Measurements from ENCODE around the gene ZNF705A.
"Not testable (repeated sequence)": the region's sequence is repeated elsewhere in the genome, so short reads cannot be mapped to it uniquely, and the experiment has no call there.

The ZNF705A gene

GRCh38 chr12:8226355-8226754 is 69.5 kb downstream of the ZNF705A start:
- Histone ChIP-seq H3K36me3 (ENCODE audit: low read length) (no peaks in the 10 kb centered on the region), H3K4me2 (ENCODE audit: low read depth, low read length, poor library complexity, severe bottlenecking) (no peak overlapping the region), H3K9ac (ENCODE audit: low read length) (no peak overlapping the region), H3K4me3 (ENCODE audit: insufficient read depth, low read length, poor library complexity, severe bottlenecking) (no peak overlapping the region), H2AFZ (ENCODE audit: low read depth, low read length, severe bottlenecking) (no peak overlapping the region), H3K9me2 (replicated peaks; ENCODE audit: insufficient read depth, low read length) (no peaks in the 10 kb centered on the region), H3K27me3 (ENCODE audit: low read length) (no peaks in the 10 kb centered on the region), H3K9me3 (ENCODE audit: insufficient read depth, low read length) (no peaks in the 10 kb centered on the region), H3K27ac (ENCODE audit: low read depth, low read length) (no peak overlapping the region), H3F3A (ENCODE audit: insufficient read depth) (no peaks in the 10 kb centered on the region), H4K20me1 (ENCODE audit: low read depth, low read length) (no peaks in the 10 kb centered on the region), H3K79me2 (ENCODE audit: insufficient read depth, low read length) (no peaks in the 10 kb centered on the region)
- TF ChIP-seq, protein P1, sequence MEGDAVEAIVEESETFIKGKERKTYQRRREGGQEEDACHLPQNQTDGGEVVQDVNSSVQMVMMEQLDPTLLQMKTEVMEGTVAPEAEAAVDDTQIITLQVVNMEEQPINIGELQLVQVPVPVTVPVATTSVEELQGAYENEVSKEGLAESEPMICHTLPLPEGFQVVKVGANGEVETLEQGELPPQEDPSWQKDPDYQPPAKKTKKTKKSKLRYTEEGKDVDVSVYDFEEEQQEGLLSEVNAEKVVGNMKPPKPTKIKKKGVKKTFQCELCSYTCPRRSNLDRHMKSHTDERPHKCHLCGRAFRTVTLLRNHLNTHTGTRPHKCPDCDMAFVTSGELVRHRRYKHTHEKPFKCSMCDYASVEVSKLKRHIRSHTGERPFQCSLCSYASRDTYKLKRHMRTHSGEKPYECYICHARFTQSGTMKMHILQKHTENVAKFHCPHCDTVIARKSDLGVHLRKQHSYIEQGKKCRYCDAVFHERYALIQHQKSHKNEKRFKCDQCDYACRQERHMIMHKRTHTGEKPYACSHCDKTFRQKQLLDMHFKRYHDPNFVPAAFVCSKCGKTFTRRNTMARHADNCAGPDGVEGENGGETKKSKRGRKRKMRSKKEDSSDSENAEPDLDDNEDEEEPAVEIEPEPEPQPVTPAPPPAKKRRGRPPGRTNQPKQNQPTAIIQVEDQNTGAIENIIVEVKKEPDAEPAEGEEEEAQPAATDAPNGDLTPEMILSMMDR (IDR thresholded peaks at IDR 0.05; ENCODE audit: insufficient read depth, low read length, poor library complexity, severe bottlenecking) = no peak
- no peak for TF ChIP-seq EZH2phosphoT487 (conservative IDR thresholded peaks at IDR 0.05; ENCODE audit: low read length)

- H3K4me3 ChIP-seq (ENCODE audit: insufficient read depth, low read length, poor library complexity, severe bottlenecking); H3K79me2 ChIP-seq (ENCODE audit: insufficient read depth, low read length); H3F3A ChIP-seq (ENCODE audit: insufficient read depth); H3K9me2 ChIP-seq (replicated peaks; ENCODE audit: insufficient read depth, low read length); H3K4me2 ChIP-seq (ENCODE audit: low read depth, low read length, poor library complexity, severe bottlenecking); H3K9me3 ChIP-seq (ENCODE audit: insufficient read depth, low read length); H4K20me1 ChIP-seq (ENCODE audit: low read depth, low read length); H3K9ac ChIP-seq (ENCODE audit: low read length); H3K27me3 ChIP-seq (ENCODE audit: low read length); H3K27ac ChIP-seq (ENCODE audit: low read depth, low read length); H2AFZ ChIP-seq (ENCODE audit: low read depth, low read length, severe bottlenecking); H3K36me3 ChIP-seq (ENCODE audit: low read length): not testable (repeated sequence)
Measured at GRCh38 chr12:8226992-8227731, 70.3 kb downstream of the ZNF705A start, which contains the start of gene FAM90A1. Gene FAM90A1, minus strand, starts transcription at chr12:8227618. Its CDS starts 2,786 bp downstream, at chr12:8224832.

- not testable (repeated sequence) for H3K27ac ChIP-seq (ENCODE audit: low read depth, low read length); H2AFZ ChIP-seq (ENCODE audit: low read depth, low read length, severe bottlenecking); H3K4me2 ChIP-seq (ENCODE audit: low read depth, low read length, poor library complexity, severe bottlenecking); H3K9me2 ChIP-seq (replicated peaks; ENCODE audit: insufficient read depth, low read length); H3K79me2 ChIP-seq (ENCODE audit: insufficient read depth, low read length); H3K4me3 ChIP-seq (ENCODE audit: insufficient read depth, low read length, poor library complexity, severe bottlenecking); H3K27me3 ChIP-seq (ENCODE audit: low read length); H3F3A ChIP-seq (ENCODE audit: insufficient read depth); H4K20me1 ChIP-seq (ENCODE audit: low read depth, low read length); H3K9me3 ChIP-seq (ENCODE audit: insufficient read depth, low read length); H3K9ac ChIP-seq (ENCODE audit: low read length); H3K36me3 ChIP-seq (ENCODE audit: low read length)
Measured at GRCh38 chr12:8227732-8228077, 70.9 kb downstream of the ZNF705A start.

- not testable (repeated sequence) for H2AFZ ChIP-seq (ENCODE audit: low read depth, low read length, severe bottlenecking); H4K20me1 ChIP-seq (ENCODE audit: low read depth, low read length); H3K9me3 ChIP-seq (ENCODE audit: insufficient read depth, low read length); H3K27me3 ChIP-seq (ENCODE audit: low read length); H3K4me2 ChIP-seq (ENCODE audit: low read depth, low read length, poor library complexity, severe bottlenecking); H3K79me2 ChIP-seq (ENCODE audit: insufficient read depth, low read length); H3K9me2 ChIP-seq (replicated peaks; ENCODE audit: insufficient read depth, low read length); H3F3A ChIP-seq (ENCODE audit: insufficient read depth); H3K36me3 ChIP-seq (ENCODE audit: low read length); H3K9ac ChIP-seq (ENCODE audit: low read length); H3K4me3 ChIP-seq (ENCODE audit: insufficient read depth, low read length, poor library complexity, severe bottlenecking); H3K27ac ChIP-seq (ENCODE audit: low read depth, low read length)
Measured at GRCh38 chr12:8228607-8229006, 71.8 kb downstream of the ZNF705A start.

DNA sequence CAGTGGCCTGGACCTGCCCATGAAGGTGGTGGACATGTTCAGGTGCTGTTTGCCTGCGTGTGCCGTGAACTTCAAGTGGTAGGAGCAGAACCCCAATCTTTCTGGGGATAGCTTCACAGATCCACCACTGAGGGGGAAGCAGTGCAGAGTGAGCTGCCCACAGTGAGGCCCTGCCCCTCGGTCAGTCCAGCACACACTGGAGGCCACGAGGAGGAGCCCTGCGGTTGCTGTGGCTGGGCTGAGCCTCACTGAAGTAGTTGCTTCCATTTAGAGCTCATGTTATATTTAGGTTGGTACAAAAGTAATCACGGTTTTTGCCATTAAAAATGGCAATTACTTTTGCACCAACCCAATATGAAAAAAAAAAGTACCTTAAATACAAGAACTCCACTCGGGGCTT is 72.7 kb downstream of the ZNF705A start:
- H3K27ac ChIP-seq (ENCODE audit: low read depth, low read length); H4K20me1 ChIP-seq (ENCODE audit: low read depth, low read length); H3K36me3 ChIP-seq (ENCODE audit: low read length); H3K9me3 ChIP-seq (ENCODE audit: insufficient read depth, low read length); H3K4me2 ChIP-seq (ENCODE audit: low read depth, low read length, poor library complexity, severe bottlenecking); H3F3A ChIP-seq (ENCODE audit: insufficient read depth); H3K4me3 ChIP-seq (ENCODE audit: insufficient read depth, low read length, poor library complexity, severe bottlenecking); H2AFZ ChIP-seq (ENCODE audit: low read depth, low read length, severe bottlenecking); H3K9me2 ChIP-seq (replicated peaks; ENCODE audit: insufficient read depth, low read length); H3K9ac ChIP-seq (ENCODE audit: low read length); H3K79me2 ChIP-seq (ENCODE audit: insufficient read depth, low read length); H3K27me3 ChIP-seq (ENCODE audit: low read length): not testable (repeated sequence)

Measured in SU-DHL-6 (cell line).